ENCODE data around the gene HSF2BP.
A peak's percentile ranks its signal among the peaks of the same experiment; 100 is the strongest.
"Not testable (repeated sequence)": the region's sequence is repeated elsewhere in the genome, so short reads cannot be mapped to it uniquely, and the experiment has no call there.

HSF2BP gene

GRCh38 chr21:43659136-43660000 is at the start of gene HSF2BP, which contains the start of gene RRP1B:
TSS of gene HSF2BP (minus strand) at chr21:43659488. CDS start at chr21:43658096, 1,392 bp downstream.
TSS of gene RRP1B (plus strand) at chr21:43659560. CDS start at chr21:43659665, 105 bp downstream.
- DNase-seq (ENCODE audit: low read depth in 1 of 2, low spot score in 1 of 2), result peak; percentile 66 to 67

DNA sequence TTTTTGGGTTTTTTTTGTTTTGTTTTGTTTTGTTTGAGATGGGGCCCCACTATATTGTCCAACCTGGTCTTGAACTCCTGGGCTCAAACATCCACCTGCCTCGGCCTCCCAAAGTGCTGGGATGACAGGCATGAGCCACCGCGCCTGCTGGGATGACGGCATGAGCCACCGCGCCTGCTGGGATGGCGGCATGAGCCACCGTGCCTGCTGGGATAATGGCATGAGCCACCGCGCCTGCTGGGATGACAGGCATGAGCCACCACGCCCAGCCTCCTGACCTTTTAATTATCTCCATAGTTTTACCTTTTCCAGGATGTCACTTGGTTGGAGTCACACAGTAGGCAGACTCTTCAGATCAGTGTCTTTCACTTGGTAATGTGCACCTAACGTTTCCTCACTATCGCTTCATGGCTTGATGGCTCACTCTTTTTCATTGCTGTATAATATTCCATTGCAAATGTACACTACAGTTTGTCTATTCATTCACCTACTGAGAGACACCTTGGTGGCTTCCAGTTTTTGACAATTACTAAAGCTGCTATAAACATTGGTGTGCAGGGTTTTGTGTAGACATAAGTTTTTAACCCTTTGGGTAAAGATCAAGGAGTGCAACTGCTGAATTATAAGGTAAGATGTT is 49.6 kb upstream of the HSF2BP start:
- no peak for DNase-seq (ENCODE audit: low read depth in 1 of 2, low spot score in 1 of 2)

GRCh38 chr21:43707462-43707861 is 48.2 kb upstream of the HSF2BP start:
- no peak for DNase-seq (ENCODE audit: low read depth in 1 of 2, low spot score in 1 of 2)

DNA sequence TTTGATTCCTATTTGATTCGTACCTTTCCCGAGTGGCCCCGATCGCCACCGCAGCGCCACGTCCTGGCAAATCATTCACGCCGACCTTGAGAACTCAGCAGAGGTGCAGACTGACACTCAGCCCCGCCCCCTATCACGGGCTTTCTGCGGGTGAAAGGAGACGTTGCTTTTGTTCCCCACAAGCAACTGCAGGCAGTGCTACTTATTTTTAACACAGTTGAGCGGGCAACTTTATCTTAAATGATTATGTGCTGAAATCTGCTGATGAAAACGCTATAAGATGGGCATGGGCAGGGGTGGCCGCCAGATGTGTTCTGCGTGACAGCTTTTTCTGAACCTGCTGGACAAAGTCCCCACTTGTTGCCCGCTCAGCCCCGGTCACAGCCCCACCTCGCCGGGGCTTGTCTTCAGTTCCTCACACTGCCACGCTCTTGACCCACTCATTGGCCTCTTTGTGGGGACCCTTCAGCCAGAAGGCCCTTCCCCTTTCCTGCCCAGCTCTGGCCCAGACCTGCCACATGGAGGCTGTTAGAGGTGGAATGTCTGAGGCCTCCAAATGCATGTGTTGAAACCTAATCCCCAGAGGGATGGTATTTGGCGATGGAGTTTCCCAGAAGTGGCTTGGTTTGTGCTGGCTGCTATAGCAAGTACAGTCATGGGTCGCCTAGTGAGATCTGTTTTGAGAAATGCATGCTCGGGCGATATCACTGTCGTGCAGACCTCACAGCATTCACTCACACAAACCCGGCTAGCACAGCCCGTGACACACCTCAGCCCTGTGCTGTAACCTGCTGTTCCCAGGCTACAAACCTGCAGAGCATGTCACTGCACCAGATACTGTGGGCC is 44.0 kb upstream of the HSF2BP start:
- no peak for DNase-seq (ENCODE audit: low read depth in 1 of 2, low spot score in 1 of 2)

DNA sequence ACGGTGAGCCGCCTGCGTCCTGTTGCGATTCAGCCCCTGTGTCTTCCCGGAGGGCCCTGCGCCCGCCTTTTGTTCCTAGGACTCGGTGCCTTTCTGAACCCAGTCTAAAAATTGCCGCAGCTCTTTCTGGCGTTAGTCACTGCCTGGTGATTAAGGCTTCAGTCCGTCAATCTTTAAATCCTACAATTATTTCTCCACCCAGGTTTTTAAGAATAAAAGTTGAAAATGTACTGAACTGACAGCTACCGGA is 43.4 kb upstream of the HSF2BP start:
- DNase-seq (ENCODE audit: low read depth in 1 of 2, low spot score in 1 of 2), result no peak

DNA sequence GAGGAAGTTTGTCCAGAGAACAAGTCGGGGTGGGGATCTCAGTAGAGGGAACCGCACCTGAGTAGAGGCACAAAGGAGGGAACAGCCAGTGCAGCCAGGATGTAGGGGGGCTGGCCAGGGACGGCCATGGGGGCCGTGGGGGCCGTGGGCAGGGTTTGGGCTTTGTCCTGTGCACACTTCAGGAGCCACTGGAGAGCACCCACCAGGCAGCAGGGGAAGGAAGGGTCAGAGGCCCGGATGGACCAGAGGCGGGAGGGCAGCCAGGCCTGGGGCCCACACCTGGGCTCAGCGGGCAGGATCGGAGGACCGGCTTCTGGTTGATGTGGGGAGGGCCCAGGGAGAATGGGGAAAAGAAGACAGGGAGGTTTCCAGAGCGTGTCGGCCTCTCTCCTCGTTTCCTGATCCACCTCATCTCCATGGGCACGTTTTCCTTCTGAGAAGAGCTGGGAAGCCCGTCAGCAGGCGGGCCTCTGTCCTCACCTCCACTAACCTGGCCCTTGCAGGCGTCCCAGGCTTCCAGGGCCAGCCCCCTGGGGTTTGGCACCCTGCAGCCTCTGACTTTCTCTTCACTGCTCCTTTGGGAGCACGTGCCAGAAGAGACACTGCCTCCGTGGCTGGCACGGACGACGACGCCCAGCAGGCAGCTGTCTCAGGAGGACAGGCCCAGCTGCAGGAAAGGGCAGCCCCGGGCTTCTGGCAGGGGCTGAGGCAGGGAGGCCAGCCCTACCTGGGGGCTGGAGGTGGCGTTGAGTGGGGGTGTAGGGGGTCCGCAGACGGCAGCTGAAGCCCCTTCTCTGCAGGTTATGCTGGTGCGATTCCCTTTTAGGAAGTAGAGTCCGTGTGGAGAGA is 42.9 kb upstream of the HSF2BP start:
- DNase-seq (ENCODE audit: low read depth in 1 of 2, low spot score in 1 of 2), result no peak

DNA sequence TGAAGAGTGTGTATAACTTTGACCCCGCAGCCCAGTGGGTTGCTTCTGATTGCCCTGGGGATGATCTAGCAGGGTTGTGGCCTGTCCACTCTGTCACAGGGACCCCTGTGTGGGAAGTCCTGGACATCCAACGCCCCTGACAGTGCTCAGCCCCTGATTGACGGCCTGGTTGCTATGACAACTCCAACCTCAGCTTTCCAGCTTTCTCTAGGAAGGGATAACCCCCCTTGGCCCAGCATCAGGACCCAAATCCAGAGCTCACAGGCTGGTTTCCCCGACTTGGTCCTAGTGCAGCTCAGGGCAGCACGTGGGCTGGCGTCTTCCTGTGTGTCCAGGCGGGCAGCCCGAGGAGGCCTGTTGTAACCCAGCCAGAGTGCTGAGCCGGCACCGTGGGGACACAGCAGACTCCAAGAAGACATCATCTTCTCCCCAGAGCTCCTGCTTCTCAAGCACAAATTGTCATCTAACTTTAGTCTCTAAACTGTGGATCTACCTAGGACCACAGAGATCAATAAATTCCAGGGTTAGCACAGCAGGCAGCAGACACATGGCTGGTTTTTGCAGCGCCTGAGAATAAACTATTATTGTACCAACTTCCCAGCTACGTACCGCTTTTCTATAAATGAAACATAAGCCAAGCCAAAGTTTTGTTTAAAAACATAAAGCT is 40.8 kb upstream of the HSF2BP start:
- DNase-seq (ENCODE audit: low read depth in 1 of 2, low spot score in 1 of 2), result no peak

- not testable (repeated sequence) for DNase-seq (ENCODE audit: low read depth in 1 of 2, low spot score in 1 of 2)
Observed at GRCh38 chr21:43699492-43699777, 40.1 kb upstream of the HSF2BP start.

DNA sequence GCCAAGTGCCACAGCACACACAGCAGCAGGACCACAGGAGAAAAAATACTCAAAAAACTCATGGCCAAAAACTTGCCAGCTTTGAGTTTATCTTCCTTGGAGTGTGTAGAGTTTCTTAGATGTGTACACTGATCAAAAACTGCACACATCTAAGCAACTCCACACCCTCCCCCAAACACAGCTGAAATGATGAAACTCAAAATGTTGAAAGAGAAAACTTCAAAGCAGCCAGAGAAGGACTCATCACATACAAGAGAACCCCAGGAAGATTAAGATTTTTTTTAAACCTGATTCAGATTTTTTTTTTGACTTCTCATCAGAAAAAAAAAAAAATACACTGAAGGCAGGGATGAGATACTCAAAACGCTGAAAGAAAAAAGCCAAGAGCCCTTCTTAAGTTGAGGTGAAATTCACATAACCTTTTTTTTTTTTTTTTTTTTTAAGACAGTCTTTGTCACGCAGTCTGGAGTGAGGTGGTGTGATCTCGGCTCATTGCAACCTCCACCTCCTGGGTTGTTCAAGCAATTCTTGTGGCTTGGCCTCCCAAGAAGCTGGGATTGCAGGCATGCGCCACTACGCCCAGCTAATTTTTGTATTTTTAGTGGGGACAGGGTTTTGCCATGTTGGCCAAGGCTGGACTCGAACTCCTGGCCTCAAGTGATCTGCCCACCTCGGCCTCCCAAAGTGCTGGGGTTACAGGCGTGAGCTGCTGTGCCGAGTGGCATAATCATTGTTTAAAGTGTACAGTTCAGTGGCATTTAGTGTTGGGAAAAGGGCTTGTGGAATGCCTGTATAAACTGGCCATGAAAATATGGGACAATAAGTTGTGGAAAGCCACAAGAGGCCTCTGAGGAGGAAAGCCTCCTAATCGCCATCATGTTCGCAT is 38.7 kb upstream of the HSF2BP start:
- no peak for DNase-seq (ENCODE audit: low read depth in 1 of 2, low spot score in 1 of 2)

GRCh38 chr21:43696214-43696613 is 36.9 kb upstream of the HSF2BP start:
- no peak for DNase-seq (ENCODE audit: low read depth in 1 of 2, low spot score in 1 of 2)

GRCh38 chr21:43694437-43695079 is 35.3 kb upstream of the HSF2BP start:
- DNase-seq (ENCODE audit: low read depth in 1 of 2, low spot score in 1 of 2), result no peak

- no peak for DNase-seq (ENCODE audit: low read depth in 1 of 2, low spot score in 1 of 2)
Observed at GRCh38 chr21:43693981-43694380, 34.7 kb upstream of the HSF2BP start.

DNA sequence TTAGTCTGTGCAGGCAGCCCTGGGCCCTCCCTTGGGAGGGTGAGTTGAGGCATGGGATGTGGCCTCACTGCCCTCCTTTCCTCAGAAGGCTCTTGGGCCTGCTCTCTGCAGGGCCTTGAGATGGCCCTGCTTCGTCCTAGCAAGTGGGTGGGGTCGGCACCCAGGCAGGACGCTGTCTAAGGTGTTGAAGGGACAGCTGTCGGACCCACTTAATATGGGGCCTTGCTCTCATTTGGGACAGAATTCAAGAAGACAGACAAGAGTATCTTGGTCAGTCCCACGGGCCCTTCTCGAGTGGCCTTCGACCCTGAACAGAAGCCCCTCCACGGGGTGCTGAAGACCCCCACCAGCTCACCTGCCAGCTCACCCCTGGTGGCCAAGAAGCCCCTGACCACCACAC is 33.7 kb upstream of the HSF2BP start:
- no peak for DNase-seq (ENCODE audit: low read depth in 1 of 2, low spot score in 1 of 2)

- no peak for DNase-seq (ENCODE audit: low read depth in 1 of 2, low spot score in 1 of 2)
Observed at GRCh38 chr21:43691801-43692200, 32.5 kb upstream of the HSF2BP start.

DNA sequence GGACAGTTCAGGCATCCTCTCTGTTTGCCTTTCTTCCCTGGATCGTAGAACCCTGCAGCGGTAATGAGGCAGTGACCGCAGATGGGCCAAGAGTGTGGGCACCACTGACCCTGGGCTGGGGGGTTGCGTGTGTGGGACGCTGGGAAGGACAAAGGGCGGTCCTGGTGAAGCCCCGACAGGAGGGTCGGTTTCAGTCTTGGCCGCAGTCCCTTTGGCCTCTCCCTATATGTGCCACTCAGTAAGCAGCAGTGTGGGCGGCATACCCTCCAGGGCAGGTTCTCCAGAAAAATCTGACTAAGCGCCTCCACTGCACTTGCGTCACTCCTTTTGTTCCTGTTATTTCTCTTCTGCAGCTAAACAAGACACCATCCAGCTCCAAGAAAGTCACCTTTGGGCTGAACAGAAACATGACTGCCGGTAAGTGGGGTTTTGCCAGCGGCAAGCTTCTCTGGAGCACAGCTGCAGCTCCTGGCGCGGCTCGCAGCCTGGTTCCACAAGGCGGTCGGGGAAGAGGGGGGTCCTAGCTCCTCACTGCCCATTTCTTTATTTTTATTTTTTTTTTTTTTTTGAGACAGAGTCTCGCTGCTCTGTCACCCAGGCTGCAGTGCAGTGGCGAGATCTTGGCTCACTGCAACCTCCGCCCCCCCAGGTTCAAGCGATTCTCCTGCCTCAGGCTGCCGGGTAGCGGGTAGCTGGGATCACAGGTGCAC is 32.0 kb upstream of the HSF2BP start:
- DNase-seq (ENCODE audit: low read depth in 1 of 2, low spot score in 1 of 2), result no peak

- no peak for DNase-seq (ENCODE audit: low read depth in 1 of 2, low spot score in 1 of 2)
Observed at GRCh38 chr21:43690346-43690745, 31.1 kb upstream of the HSF2BP start.

- no peak for DNase-seq (ENCODE audit: low read depth in 1 of 2, low spot score in 1 of 2)
Observed at GRCh38 chr21:43689556-43690337, 30.5 kb upstream of the HSF2BP start.

DNA sequence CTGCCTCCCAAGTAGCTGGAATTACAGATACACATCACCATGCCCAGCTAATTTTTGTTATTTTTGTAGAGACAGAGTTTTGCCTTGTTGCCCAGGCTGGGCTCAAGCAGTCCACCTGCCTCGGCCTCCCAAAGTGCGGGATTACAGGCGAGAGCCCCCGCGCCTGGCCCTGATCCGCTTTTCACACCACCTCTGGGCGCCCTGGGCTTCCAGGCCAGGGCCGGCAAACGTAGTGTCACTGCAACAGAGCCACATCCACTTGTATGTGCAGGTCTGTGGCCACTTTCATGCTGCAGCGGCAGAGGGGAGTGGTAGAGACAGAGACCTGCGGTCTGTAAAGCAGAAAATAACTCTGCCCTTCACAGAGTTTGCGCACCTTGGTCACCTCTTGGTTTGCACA is 29.6 kb upstream of the HSF2BP start:
- DNase-seq (ENCODE audit: low read depth in 1 of 2, low spot score in 1 of 2), result no peak

All from activated CD4-positive, alpha-beta T cell treated with anti-CD3 and anti-CD28 coated beads, Interleukin-2, amount 50 U/mL, for 24 hours (primary cell).